ENCODE data around the gene ANKRD28.

GRCh38 chr3:15690748-15691147 is 107.0 kb downstream of the ANKRD28 start:
- TF ChIP-seq POLR2A (IDR thresholded peaks at IDR 0.05) (no peak), CTCF (IDR thresholded peaks at IDR 0.05) (no peak)
